ENCODE results near the gene CACNA2D3. TPM values are rescaled to one million over a fixed set of nuclear protein-coding genes. Genes with fewer than 3 reads are reported as not detected.

CACNA2D3 gene
- total and polyA plus RNA-seq, 7 donors = 2.7 to 13.5 (median 9.0) TPM

DNA sequence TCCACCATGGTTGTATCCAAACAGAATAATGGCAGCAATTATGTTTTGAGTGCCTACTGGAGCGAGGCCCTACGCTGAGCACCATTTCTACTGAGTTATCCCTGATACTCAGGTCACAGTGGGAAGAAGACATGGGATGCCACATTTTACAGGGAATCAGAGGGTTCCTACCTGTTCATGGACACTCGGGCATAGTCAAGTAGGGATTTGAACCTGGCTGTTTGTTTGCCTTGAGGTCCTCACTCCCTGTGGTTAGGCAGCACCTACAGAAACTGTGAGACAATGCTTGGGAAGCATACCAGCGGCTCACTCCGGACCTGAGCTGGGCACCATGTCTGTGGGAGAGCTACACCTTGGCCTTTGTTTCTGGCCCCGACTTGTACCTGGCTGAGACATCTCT lies 415.2 kb downstream of the CACNA2D3 start:
- intact Hi-C loops (cut with DNase I) = no loop called here
- H3K27ac ChIP-seq = no peak overlapping the region
- WGBS, 3 donors = 95 to 97% (median 95%) methylated on average over 6 of the region's 6 CpGs

DNA sequence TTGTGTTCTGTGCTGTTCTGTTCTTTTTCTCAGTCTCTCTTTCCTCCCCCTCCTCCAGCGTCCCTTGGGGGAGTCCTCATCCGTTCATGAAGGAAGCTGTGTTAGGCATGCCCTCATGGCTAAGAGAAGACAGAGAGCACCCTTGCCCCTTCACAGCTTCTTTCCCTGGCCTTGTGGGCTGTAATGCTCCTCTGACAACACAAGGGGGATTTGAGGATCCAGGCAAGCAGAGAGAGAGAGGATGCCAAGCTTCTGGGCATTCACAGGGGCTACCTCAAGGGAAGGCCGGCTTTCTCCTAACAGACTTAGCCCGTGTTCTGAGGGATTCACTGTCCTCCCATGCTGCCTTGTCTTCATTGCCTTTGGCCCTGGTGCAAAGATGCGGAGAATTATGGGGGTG lies 416.0 kb downstream of the CACNA2D3 start:
- H3K9me3 ChIP-seq = no peaks in the 10 kb centered on the region
- ATAC-seq (no peak), DNase-seq (no peak)
- intact Hi-C loops (cut with DNase I) = no loop called here
- no peak overlapping the region for H3K4me3 ChIP-seq
- H3K27ac ChIP-seq = no peak overlapping the region
- H3K27me3 ChIP-seq (ENCODE audit: insufficient read depth in 3 of 3, low read length in 2 of 3) = no peaks in the 10 kb centered on the region
- TF ChIP-seq, protein P1, sequence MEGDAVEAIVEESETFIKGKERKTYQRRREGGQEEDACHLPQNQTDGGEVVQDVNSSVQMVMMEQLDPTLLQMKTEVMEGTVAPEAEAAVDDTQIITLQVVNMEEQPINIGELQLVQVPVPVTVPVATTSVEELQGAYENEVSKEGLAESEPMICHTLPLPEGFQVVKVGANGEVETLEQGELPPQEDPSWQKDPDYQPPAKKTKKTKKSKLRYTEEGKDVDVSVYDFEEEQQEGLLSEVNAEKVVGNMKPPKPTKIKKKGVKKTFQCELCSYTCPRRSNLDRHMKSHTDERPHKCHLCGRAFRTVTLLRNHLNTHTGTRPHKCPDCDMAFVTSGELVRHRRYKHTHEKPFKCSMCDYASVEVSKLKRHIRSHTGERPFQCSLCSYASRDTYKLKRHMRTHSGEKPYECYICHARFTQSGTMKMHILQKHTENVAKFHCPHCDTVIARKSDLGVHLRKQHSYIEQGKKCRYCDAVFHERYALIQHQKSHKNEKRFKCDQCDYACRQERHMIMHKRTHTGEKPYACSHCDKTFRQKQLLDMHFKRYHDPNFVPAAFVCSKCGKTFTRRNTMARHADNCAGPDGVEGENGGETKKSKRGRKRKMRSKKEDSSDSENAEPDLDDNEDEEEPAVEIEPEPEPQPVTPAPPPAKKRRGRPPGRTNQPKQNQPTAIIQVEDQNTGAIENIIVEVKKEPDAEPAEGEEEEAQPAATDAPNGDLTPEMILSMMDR (IDR thresholded peaks at IDR 0.05) = no peak
- H3K4me1 ChIP-seq = peaks cover 12% of the 10 kb centered on the region
- WGBS, 3 donors = 79 to 92% (median 83%) methylated on average over 5 of the region's 5 CpGs
- no peaks in the 10 kb centered on the region for H3K36me3 ChIP-seq (ENCODE audit: insufficient read depth in 1 of 2, low read depth in 1 of 2)

More for the DNA sequence above, 415.2 kb downstream of the CACNA2D3 start:
- Histone ChIP-seq H3K36me3 (ENCODE audit: insufficient read depth in 1 of 2, low read depth in 1 of 2) (no peaks in the 10 kb centered on the region), H3K27me3 (ENCODE audit: insufficient read depth in 3 of 3, low read length in 2 of 3) (no peaks in the 10 kb centered on the region), H3K4me1 (peaks cover 12% of the 10 kb centered on the region), H3K9me3 (no peaks in the 10 kb centered on the region), H3K4me3 (no peak overlapping the region)
- DNase-seq (no peak), ATAC-seq (no peak)
- TF ChIP-seq, protein P1 (IDR thresholded peaks at IDR 0.05) = no peak

DNA sequence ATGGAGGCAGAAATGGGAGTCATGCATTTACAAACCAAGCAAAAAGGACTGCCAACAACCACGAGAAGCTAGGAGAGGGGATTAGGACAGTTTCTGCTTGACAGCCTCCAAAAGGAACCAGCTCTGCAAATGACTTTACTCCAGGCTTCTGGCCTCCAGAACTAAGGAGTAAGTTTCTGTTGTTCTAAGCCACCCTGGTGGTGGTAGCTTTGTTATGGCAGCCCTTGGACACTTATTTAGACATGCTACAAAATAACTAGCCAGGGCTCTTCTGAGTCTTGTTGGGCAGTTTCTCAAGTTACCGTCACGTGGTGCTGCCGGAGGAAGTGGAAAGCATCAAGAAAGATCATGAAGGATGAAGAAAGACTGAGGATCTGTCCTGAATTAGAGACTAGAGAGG lies 419.0 kb downstream of the CACNA2D3 start:
- Histone ChIP-seq H3K27ac (no peak overlapping the region), H3K36me3 (ENCODE audit: insufficient read depth in 1 of 2, low read depth in 1 of 2) (no peaks in the 10 kb centered on the region), H3K27me3 (ENCODE audit: insufficient read depth in 3 of 3, low read length in 2 of 3) (no peaks in the 10 kb centered on the region), H3K9me3 (no peaks in the 10 kb centered on the region), H3K4me1 (no peaks in the 10 kb centered on the region), H3K4me3 (no peak overlapping the region)
- ATAC-seq (no peak), DNase-seq (no peak)
- intact Hi-C loops (cut with DNase I) = no loop called here
- 48 to 73% (median 59%) methylated on average over 4 of the region's 4 CpGs for WGBS, 3 donors
- TF ChIP-seq, protein P1 (IDR thresholded peaks at IDR 0.05) = no peak

DNA sequence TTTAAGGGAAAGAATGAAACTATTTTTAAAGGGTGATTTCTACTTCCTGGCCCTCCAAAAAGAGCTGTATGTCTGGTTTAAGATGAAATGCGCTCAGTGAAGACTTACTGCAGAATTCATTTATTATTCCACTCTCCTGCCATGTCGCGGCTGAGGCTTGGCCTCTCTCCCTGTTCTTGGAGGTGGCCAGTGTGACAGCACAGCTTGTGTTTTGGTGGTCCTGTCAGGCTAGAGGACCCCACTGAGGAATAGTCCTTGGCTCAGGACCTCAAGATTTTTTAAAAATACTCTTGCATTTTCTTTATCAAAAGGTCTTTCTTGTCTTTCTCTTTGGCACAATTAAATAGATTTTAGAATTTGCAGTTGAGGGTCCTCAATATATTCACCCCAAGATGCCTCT lies 421.1 kb downstream of the CACNA2D3 start:
- TF ChIP-seq, protein P1 (IDR thresholded peaks at IDR 0.05) = no peak
- Histone ChIP-seq H3K27ac (no peak overlapping the region), H3K27me3 (ENCODE audit: insufficient read depth in 3 of 3, low read length in 2 of 3) (no peaks in the 10 kb centered on the region), H3K9me3 (no peaks in the 10 kb centered on the region), H3K36me3 (ENCODE audit: insufficient read depth in 1 of 2, low read depth in 1 of 2) (no peaks in the 10 kb centered on the region), H3K4me3 (no peak overlapping the region), H3K4me1 (no peaks in the 10 kb centered on the region)
- DNase-seq (no peak), ATAC-seq (no peak)
- intact Hi-C loops (cut with DNase I) = no loop called here
- 29 to 51% (median 36%) methylated on average over 3 of the region's 3 CpGs for WGBS, 3 donors

DNA sequence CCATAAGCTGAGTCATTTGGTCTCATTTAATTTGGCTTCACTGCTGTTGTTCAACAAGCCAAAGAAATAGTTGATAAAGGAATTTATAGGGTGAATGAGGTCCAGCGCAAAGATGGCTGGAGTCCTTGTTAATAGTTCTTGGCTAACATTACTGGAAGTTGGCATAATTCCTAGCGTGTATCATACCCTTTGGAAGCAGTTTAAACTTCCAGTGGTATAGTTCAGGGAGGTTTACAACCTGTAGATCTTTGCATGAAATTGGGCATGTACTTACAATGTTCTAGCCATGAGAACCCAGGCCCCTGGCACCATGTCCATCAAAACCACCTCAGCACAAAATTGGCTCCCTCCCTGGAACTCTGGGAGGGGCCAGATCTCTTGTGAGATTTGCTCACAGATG lies 424.7 kb downstream of the CACNA2D3 start:
- Histone ChIP-seq H3K4me1 (no peaks in the 10 kb centered on the region), H3K9me3 (no peaks in the 10 kb centered on the region), H3K27ac (no peak overlapping the region), H3K27me3 (ENCODE audit: insufficient read depth in 3 of 3, low read length in 2 of 3) (no peaks in the 10 kb centered on the region), H3K36me3 (ENCODE audit: insufficient read depth in 1 of 2, low read depth in 1 of 2) (no peaks in the 10 kb centered on the region), H3K4me3 (no peak overlapping the region)
- ATAC-seq = no peak
- WGBS, 3 donors = 55 to 79% (median 71%) methylated on average over 2 of the region's 2 CpGs
- TF ChIP-seq, protein P1 (IDR thresholded peaks at IDR 0.05) = no peak
- intact Hi-C loops (cut with DNase I) = no loop called here
- DNase-seq = no peak

All from psoas muscle (tissue), 8 donors.